ENCODE data around the gene BORCS6. TPM values are rescaled to one million over a fixed set of nuclear protein-coding genes. Genes with fewer than 3 reads are reported as not detected.
A peak's percentile ranks its signal among the peaks of the same experiment; 100 is the strongest.

Gene BORCS6
- total RNA-seq, 1 experiment from 2014 or later: 9.3 TPM

DNA sequence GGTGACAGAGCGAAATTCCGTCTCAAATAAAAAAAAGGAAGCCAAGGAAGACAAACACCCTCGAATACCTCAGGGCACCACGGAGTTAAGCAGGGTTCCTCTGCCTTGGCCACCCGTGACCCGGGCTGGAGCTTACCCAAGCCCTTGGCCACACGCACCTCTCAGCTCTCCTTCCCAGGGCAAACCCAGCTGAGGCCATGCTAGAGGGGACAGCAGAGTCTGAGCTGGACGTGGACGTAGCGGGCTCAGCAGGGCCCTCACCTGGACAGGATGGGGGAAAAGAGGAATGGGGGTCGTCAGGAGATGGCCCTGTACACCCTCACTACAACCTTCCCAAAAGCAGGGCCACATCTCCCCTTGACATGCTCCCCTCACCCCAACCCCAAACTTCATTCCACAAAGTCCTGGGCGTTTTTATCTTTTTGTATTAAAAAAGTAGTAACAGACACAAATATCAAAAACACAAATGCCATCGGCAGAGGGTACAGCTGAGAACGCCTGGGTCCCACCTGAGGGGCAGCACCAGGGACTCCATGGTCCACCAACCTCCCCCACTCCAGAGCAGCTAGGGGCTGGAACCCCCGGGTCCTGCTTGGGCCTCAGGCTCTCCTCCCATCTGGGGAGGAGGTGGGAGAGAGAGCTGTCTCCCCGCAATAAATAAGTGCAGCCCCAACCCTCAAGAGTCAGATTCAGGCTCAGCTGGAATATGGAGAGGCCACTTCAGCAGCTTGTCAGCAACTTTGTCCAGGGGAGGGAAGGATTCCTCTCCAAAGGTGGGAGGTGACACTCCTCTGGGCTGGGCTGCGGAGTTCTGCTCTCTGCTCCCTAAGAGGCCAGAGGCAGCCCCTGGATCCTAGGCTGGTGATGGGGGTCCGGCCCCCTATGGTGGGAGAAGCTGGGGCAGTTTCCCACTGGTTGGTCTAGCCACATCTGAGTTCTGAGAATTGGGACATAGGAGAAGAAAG, 49.6 kb downstream of the BORCS6 start:
- Histone ChIP-seq H3K4me3 (ENCODE audit: low read depth in 2 of 2, low read length in 2 of 2) (no peak overlapping the region), H3K4me1 (ENCODE audit: control insufficient read depth, insufficient read depth, low read length) (no peaks in the 10 kb centered on the region), H3K9me3 (ENCODE audit: control insufficient read depth, insufficient read depth, low read depth, low read length) (no peaks in the 10 kb centered on the region), H3K27ac (ENCODE audit: low read length) (no peak overlapping the region), H3K36me3 (ENCODE audit: control insufficient read depth, insufficient read depth, low read length) (no peaks in the 10 kb centered on the region), H3K27me3 (ENCODE audit: control insufficient read depth, insufficient read depth, low read length) (no peaks in the 10 kb centered on the region)
- POLR2A ChIA-PET: interaction anchor here (0.6 kb wide), 1 partner anchor 164 kb away, joined by 4 read pairs; no protein-coding TSS in a partner anchor
- CTCF ChIA-PET: no interaction called here
- DNase-seq (ENCODE audit: low read depth, low spot score) (no peak), ATAC-seq (no peak)
- in situ Hi-C loops (cut with HindIII; ENCODE audit: low pct_unique_long_range_greater_than_20kb, low sequenced_read_pairs) (no loop called here), intact Hi-C loops (cut with micrococcal nuclease; ENCODE audit: unreplicated experiment) (no loop called here)
- no TSS peak for BruUV-seq (replicated peaks)
- TF ChIP-seq SIN3A (IDR thresholded peaks at IDR 0.05; ENCODE audit: borderline replicate concordance, insufficient read depth, low read depth, low read length) (no peak), POLR2AphosphoS5 (IDR thresholded peaks at IDR 0.05; ENCODE audit: low read depth, low read length) (no peak)
- TF ChIP-seq, protein P1, sequence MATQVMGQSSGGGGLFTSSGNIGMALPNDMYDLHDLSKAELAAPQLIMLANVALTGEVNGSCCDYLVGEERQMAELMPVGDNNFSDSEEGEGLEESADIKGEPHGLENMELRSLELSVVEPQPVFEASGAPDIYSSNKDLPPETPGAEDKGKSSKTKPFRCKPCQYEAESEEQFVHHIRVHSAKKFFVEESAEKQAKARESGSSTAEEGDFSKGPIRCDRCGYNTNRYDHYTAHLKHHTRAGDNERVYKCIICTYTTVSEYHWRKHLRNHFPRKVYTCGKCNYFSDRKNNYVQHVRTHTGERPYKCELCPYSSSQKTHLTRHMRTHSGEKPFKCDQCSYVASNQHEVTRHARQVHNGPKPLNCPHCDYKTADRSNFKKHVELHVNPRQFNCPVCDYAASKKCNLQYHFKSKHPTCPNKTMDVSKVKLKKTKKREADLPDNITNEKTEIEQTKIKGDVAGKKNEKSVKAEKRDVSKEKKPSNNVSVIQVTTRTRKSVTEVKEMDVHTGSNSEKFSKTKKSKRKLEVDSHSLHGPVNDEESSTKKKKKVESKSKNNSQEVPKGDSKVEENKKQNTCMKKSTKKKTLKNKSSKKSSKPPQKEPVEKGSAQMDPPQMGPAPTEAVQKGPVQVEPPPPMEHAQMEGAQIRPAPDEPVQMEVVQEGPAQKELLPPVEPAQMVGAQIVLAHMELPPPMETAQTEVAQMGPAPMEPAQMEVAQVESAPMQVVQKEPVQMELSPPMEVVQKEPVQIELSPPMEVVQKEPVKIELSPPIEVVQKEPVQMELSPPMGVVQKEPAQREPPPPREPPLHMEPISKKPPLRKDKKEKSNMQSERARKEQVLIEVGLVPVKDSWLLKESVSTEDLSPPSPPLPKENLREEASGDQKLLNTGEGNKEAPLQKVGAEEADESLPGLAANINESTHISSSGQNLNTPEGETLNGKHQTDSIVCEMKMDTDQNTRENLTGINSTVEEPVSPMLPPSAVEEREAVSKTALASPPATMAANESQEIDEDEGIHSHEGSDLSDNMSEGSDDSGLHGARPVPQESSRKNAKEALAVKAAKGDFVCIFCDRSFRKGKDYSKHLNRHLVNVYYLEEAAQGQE (IDR thresholded peaks at IDR 0.05; ENCODE audit: insufficient read depth in 1 of 2, low read depth in 2 of 2, low read length in 1 of 2): no peak

DNA sequence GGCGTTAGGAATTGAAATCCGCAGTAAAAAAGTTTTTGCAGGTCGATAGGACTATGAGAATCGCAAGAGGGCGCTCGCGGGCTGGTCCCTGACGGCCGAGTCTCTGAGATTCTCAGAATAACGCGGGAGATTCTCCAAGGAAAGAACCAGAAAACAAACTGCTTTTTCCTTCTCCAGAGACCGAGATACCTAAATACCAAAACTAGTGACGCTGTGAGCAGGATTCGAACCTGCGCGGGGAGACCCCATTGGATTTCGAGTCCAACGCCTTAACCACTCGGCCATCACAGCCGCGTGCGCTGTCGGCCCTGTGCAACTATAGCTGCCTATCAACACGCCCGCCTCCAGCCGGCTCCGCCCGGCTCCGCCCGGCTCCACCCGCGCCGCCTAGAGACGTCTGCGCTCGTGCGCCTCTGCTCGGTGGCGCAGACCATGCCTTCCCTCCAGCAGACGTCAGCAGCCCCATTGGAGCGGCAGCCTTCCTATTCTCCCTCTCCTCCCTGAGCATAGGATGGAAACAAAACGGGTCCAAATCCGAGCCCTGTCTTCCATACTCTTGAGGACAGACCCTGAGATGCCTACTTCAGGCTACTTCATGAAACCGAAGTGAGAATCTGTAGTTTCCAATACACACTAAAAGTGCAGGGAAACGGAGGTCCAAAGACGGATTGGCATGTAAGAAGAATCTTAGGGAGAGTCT, 51.2 kb downstream of the BORCS6 start:
- BruUV-seq (replicated peaks): no TSS peak
- intact Hi-C loops (cut with micrococcal nuclease; ENCODE audit: unreplicated experiment) (no loop called here), in situ Hi-C loops (cut with HindIII; ENCODE audit: low pct_unique_long_range_greater_than_20kb, low sequenced_read_pairs) (no loop called here)
- no peaks in the 10 kb centered on the region for H3K36me3 ChIP-seq (ENCODE audit: control insufficient read depth, insufficient read depth, low read length)
- peak overlapping the region; percentile 65 to 92 for H3K4me3 ChIP-seq (ENCODE audit: low read depth in 2 of 2, low read length in 2 of 2)
- no peaks in the 10 kb centered on the region for H3K27me3 ChIP-seq (ENCODE audit: control insufficient read depth, insufficient read depth, low read length)
- H3K27ac ChIP-seq (ENCODE audit: low read length): peak overlapping the region; percentile 85
- POLR2A ChIA-PET: no interaction called here
- no peaks in the 10 kb centered on the region for H3K9me3 ChIP-seq (ENCODE audit: control insufficient read depth, insufficient read depth, low read depth, low read length)
- DNase-seq (ENCODE audit: low read depth, low spot score) (peak; percentile 98), ATAC-seq (peak; percentile 94)
- CTCF ChIA-PET: no interaction called here
- TF ChIP-seq, protein P2, sequence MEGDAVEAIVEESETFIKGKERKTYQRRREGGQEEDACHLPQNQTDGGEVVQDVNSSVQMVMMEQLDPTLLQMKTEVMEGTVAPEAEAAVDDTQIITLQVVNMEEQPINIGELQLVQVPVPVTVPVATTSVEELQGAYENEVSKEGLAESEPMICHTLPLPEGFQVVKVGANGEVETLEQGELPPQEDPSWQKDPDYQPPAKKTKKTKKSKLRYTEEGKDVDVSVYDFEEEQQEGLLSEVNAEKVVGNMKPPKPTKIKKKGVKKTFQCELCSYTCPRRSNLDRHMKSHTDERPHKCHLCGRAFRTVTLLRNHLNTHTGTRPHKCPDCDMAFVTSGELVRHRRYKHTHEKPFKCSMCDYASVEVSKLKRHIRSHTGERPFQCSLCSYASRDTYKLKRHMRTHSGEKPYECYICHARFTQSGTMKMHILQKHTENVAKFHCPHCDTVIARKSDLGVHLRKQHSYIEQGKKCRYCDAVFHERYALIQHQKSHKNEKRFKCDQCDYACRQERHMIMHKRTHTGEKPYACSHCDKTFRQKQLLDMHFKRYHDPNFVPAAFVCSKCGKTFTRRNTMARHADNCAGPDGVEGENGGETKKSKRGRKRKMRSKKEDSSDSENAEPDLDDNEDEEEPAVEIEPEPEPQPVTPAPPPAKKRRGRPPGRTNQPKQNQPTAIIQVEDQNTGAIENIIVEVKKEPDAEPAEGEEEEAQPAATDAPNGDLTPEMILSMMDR (IDR thresholded peaks at IDR 0.05): peak; percentile 94
- TF ChIP-seq, protein P1 (IDR thresholded peaks at IDR 0.05; ENCODE audit: insufficient read depth in 1 of 2, low read depth in 2 of 2, low read length in 1 of 2): peak in 1 of 2 experiments; percentile 32; a peak in 1 of 4 replicates
- TF ChIP-seq TCF7L2 (IDR thresholded peaks at IDR 0.05; ENCODE audit: low read depth, low read length) (no peak), POLR2AphosphoS5 (IDR thresholded peaks at IDR 0.05; ENCODE audit: low read depth, low read length) (peak; percentile 72; the same call in 1 of the 2 replicates), SIN3A (IDR thresholded peaks at IDR 0.05; ENCODE audit: borderline replicate concordance, insufficient read depth, low read depth, low read length) (no peak)
- H3K4me1 ChIP-seq (ENCODE audit: control insufficient read depth, insufficient read depth, low read length): no peaks in the 10 kb centered on the region

Data from Panc1 (cell line).